Measurements from ENCODE around the gene NFIC.

NFIC gene

GRCh38 chr19:3508771-3509535, 142.6 kb downstream of the NFIC start:
- DNase-seq (ENCODE audit: low read depth): no peak

GRCh38 chr19:3509566-3509989, 143.2 kb downstream of the NFIC start:
- DNase-seq (ENCODE audit: low read depth): no peak

GRCh38 chr19:3510727-3511126, 144.3 kb downstream of the NFIC start:
- no peak for DNase-seq (ENCODE audit: low read depth)

GRCh38 chr19:3511506-3512251, 145.3 kb downstream of the NFIC start:
- no peak for DNase-seq (ENCODE audit: low read depth)

DNA sequence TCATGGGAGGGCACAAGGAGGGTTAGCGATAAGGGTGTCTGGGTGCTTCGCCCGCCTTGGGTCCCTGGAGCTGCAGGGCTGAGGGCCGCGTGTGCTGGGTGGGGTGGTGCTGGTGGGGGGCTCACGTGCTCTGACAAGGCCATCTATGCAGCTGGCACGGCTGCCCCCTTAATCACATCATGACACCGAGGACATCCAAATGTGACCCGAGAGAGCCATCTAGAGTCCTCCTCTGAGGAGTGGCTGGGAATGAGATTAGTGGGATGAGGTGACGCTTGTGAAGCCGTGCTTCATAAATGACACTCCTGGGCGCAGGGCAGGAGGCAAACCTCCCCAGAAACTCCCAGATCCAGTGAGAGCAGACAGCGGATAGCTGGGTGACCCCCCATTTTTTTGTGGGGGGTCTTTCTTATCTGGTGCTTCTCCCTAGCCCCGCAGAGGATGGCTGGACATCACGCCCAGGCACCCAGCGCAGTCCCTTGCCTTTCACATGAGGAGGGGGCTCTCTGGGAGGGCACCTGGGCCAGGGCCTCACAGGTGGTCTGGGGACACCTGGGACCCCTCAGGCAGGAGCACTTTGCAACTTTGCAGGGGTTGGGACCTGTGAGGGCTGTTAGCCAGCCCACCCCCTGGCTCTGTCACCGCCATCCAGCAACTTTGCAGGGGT, 146.3 kb downstream of the NFIC start:
- no peak for DNase-seq (ENCODE audit: low read depth)

DNA sequence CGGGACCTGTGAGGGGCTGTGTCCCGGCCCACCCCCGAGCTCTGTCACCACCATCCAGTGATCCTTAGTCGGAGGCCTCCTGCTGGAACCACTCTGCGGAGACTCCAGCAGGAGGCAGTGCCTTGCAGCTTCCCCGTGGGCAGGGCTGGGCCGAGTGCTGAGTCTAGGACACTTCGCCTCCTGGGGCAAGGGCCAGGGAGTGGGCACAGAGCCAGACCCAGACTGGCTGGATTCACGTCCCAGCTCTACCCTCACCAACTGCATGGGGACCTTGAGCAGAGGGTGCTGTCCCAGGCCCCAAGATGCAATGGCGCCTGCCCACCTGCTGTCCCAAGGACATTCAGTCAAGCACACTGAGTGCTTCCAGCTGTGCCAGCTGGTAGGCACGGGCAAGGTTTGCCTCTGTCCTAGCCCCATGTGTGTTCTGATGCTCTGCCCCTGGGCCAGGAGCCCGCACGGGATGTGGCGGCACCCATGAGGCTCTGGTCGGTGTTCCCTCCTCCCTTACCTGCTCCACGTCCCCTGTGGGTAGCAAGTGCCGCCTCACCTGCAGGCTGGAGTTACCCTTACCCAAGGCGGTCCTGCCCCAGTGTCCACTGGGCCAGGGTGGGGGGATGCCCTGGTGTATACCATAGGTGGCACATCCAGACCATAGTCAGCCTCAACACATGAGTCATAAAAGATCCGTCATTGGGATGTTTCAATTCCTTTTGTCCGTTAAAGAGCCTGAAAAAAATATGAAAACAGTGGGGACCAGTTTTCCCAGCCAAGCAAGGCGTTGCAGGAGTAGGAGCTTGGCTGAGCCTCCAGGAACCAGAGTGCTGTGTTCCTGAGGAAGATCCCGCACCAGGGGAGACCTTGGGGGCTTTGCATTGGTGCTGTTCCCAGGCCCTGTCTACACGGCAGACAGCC, 147.1 kb downstream of the NFIC start:
- DNase-seq (ENCODE audit: low read depth): no peak

- DNase-seq (ENCODE audit: low read depth): no peak
Measured at GRCh38 chr19:3514930-3515329, 148.5 kb downstream of the NFIC start.

GRCh38 chr19:3515891-3516422, 149.6 kb downstream of the NFIC start:
- DNase-seq (ENCODE audit: low read depth): no peak

GRCh38 chr19:3516675-3517207, 150.4 kb downstream of the NFIC start:
- no peak for DNase-seq (ENCODE audit: low read depth)

DNA sequence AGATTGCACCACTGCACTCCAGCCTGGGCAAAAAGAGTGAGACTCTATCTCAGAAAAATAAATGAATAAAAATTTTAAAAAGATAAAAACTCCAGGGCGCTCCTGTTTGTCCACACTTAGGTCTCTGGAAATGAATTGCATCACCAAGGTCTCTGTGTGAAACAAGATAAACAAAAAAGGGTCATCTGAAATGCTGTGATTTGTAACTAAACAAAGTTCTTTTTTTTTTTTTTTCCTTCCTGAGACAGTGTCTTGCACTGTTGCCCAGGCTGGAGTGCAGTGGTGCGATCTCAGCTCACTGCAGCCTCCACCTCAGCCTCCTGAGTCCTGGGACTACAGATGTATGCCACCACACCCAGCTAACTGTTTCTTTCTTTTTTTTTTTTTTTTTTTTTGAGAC, 151.3 kb downstream of the NFIC start:
- DNase-seq (ENCODE audit: low read depth): no peak

DNA sequence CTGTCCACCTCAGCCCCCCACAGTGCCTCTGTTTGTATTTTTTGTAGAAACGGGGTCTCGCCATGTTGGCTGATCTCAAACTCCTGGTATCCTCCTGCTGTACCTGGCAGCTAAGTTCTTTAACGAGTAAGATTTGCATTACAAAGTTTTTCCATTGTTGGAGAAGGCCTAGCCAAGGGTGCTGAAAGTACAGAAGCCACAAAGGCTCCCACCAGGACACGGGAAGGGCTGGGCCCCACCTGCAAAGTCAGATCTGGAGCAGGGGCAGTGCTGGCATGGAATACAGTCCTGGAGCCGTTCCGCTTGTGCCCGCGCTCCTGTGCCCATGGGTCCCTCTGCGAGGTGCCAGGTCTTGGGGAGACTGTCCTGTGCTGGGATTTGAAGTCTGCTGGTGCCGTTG, 151.9 kb downstream of the NFIC start:
- no peak for DNase-seq (ENCODE audit: low read depth)

- DNase-seq (ENCODE audit: low read depth): no peak
Measured at GRCh38 chr19:3518659-3519058, 152.3 kb downstream of the NFIC start.
